A549 treated with CORT108297 at 1 μM for 4 hours (cell line): ENCODE measurements around the gene GAGE1. TPM values are rescaled to one million over a fixed set of nuclear protein-coding genes. Genes with fewer than 3 reads are reported as not detected.

Experiments
- total RNA-seq: library from RNA; stranded (reverse); fragments of 200-300 nt; extraction: Qiagen RNA extraction; gene quantifications from 5 replicates; pipeline ENCODE4 v1.2.3, GENCODE V29; 2022

GAGE1 gene, protein sequence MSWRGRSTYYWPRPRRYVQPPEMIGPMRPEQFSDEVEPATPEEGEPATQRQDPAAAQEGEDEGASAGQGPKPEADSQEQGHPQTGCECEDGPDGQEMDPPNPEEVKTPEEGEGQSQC
- not detected in 5 replicates for total RNA-seq

DNA sequence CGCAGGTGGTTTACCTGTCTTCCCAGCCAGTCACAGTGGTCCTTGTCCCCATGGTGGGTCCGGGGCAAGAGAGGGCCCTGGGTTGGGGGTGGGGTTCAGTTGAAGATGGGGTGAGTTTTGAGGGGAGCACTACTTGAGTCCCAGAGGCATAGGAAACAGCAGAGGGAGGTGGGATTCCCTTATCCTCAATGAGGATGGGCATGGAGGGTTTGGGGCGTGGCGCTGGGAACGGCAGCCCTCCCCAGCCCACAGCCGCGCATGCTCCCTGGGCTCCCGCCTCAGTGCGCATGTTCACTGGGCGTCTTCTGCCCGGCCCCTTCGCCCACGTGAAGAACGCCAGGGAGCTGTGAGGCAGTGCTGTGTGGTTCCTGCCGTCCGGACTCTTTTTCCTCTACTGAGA lies at the start of gene GAGE1:
TSS of gene GAGE1 (plus strand) at position 301 of the 400 bp plus-strand sequence. CDS start 1,155 bp downstream, outside the sequence.

DNA sequence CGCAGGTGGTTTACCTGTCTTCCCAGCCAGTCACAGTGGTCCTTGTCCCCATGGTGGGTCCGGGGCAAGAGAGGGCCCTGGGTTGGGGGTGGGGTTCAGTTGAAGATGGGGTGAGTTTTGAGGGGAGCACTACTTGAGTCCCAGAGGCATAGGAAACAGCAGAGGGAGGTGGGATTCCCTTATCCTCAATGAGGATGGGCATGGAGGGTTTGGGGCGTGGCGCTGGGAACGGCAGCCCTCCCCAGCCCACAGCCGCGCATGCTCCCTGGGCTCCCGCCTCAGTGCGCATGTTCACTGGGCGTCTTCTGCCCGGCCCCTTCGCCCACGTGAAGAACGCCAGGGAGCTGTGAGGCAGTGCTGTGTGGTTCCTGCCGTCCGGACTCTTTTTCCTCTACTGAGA lies 47.8 kb upstream of the GAGE1 start, which contains the start of gene GAGE12E:
TSS of gene GAGE12E (plus strand) at position 301 of the 400 bp plus-strand sequence. CDS start 1,155 bp downstream, outside the sequence.

DNA sequence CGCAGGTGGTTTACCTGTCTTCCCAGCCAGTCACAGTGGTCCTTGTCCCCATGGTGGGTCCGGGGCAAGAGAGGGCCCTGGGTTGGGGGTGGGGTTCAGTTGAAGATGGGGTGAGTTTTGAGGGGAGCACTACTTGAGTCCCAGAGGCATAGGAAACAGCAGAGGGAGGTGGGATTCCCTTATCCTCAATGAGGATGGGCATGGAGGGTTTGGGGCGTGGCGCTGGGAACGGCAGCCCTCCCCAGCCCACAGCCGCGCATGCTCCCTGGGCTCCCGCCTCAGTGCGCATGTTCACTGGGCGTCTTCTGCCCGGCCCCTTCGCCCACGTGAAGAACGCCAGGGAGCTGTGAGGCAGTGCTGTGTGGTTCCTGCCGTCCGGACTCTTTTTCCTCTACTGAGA lies 38.3 kb upstream of the GAGE1 start, which contains the start of gene GAGE12F:
TSS of gene GAGE12F (plus strand) at position 301 of the 400 bp plus-strand sequence. CDS start 1,155 bp downstream, outside the sequence.

DNA sequence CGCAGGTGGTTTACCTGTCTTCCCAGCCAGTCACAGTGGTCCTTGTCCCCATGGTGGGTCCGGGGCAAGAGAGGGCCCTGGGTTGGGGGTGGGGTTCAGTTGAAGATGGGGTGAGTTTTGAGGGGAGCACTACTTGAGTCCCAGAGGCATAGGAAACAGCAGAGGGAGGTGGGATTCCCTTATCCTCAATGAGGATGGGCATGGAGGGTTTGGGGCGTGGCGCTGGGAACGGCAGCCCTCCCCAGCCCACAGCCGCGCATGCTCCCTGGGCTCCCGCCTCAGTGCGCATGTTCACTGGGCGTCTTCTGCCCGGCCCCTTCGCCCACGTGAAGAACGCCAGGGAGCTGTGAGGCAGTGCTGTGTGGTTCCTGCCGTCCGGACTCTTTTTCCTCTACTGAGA lies 28.7 kb upstream of the GAGE1 start, which contains the start of gene GAGE12G:
TSS of gene GAGE12G (plus strand) at position 301 of the 400 bp plus-strand sequence. CDS start 1,155 bp downstream, outside the sequence.

DNA sequence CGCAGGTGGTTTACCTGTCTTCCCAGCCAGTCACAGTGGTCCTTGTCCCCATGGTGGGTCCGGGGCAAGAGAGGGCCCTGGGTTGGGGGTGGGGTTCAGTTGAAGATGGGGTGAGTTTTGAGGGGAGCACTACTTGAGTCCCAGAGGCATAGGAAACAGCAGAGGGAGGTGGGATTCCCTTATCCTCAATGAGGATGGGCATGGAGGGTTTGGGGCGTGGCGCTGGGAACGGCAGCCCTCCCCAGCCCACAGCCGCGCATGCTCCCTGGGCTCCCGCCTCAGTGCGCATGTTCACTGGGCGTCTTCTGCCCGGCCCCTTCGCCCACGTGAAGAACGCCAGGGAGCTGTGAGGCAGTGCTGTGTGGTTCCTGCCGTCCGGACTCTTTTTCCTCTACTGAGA lies 19.2 kb upstream of the GAGE1 start, which contains the start of gene GAGE12H:
TSS of gene GAGE12H (plus strand) at position 301 of the 400 bp plus-strand sequence. CDS start 1,155 bp downstream, outside the sequence.

DNA sequence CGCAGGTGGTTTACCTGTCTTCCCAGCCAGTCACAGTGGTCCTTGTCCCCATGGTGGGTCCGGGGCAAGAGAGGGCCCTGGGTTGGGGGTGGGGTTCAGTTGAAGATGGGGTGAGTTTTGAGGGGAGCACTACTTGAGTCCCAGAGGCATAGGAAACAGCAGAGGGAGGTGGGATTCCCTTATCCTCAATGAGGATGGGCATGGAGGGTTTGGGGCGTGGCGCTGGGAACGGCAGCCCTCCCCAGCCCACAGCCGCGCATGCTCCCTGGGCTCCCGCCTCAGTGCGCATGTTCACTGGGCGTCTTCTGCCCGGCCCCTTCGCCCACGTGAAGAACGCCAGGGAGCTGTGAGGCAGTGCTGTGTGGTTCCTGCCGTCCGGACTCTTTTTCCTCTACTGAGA lies 9.6 kb upstream of the GAGE1 start, which contains the start of gene GAGE2A:
TSS of gene GAGE2A (plus strand) at position 301 of the 400 bp plus-strand sequence. CDS start 1,155 bp downstream, outside the sequence.

Other genes starting within 250 kb of the GAGE1 start
- not detected in 5 replicates for gene GAGE12C, start 66.8 kb upstream of the GAGE1 start, total RNA-seq
- gene GAGE12D, start 57.3 kb upstream of the GAGE1 start, total RNA-seq = not detected in 5 replicates
- gene GAGE12E, start 47.7 kb upstream of the GAGE1 start, total RNA-seq = not detected in 5 replicates
- not detected in 5 replicates for gene GAGE12F, start 38.2 kb upstream of the GAGE1 start, total RNA-seq
- gene GAGE12G, start 28.6 kb upstream of the GAGE1 start, total RNA-seq = not detected in 5 replicates
- not detected in 5 replicates for gene GAGE12H, start 19.1 kb upstream of the GAGE1 start, total RNA-seq
- not detected in 5 replicates for gene GAGE2A, start 9.5 kb upstream of the GAGE1 start, total RNA-seq
- 0.25 to 0.31 TPM in 2 of 5 replicates, not detected in the others for gene PAGE1, start 97.0 kb downstream of the GAGE1 start, total RNA-seq
- gene PAGE4, start 230.3 kb downstream of the GAGE1 start, total RNA-seq = not detected in 5 replicates